ENCODE measurements around the gene PNLIPRP2. TPM values are rescaled to one million over a fixed set of nuclear protein-coding genes. Genes with fewer than 3 reads are reported as not detected.

The PNLIPRP2 gene
- total RNA-seq, 1 experiment from 2014 or later = 0.24 TPM

- Histone ChIP-seq H3K14ac (ENCODE audit: insufficient read depth, low read length) (no peak overlapping the region), H3T11ph (ENCODE audit: low read length) (no peak overlapping the region), H3K23me2 (ENCODE audit: insufficient read length, low read depth, low read length, poor library complexity, severe bottlenecking) (peaks cover 8% of the 10 kb centered on the region), H3K9ac (ENCODE audit: extremely low read depth, insufficient read length, low read length) (no peak overlapping the region), H3K23ac (ENCODE audit: insufficient read length, low read depth, low read length) (no peak overlapping the region), H2BK15ac (ENCODE audit: low read depth, low read length) (no peak overlapping the region), H2BK12ac (ENCODE audit: insufficient read length, low read depth, low read length) (no peak overlapping the region), H3K4me1 (ENCODE audit: insufficient read depth, low read length) (peaks cover 7% of the 10 kb centered on the region; the same call in 1 of the 2 replicates), H4K5ac (ENCODE audit: insufficient read length, low read depth, low read length) (no peak overlapping the region), H2AK5ac (ENCODE audit: insufficient read length, low read length) (no peak overlapping the region), H2BK5ac (ENCODE audit: insufficient read length, low read length) (no peak overlapping the region), H2AFZ (ENCODE audit: low read length) (no peak overlapping the region), H3K27me3 (ENCODE audit: insufficient read depth, low read length) (no peaks in the 10 kb centered on the region), H3K79me1 (ENCODE audit: insufficient read depth, low read depth, low read length, poor library complexity, severe bottlenecking) (no peaks in the 10 kb centered on the region), H3K56ac (ENCODE audit: insufficient read length, low read depth, low read length) (no peak overlapping the region), H3K9me3 (ENCODE audit: control insufficient read depth, low read depth, low read length) (no peaks in the 10 kb centered on the region), H3K4me2 (ENCODE audit: insufficient read depth, insufficient read length, low read length) (no peak overlapping the region), H2BK120ac (ENCODE audit: low read depth, low read length, poor library complexity, severe bottlenecking) (no peak overlapping the region), H4K8ac (replicated peaks; ENCODE audit: insufficient read length, low read depth, low read length) (no peak overlapping the region), H2BK20ac (ENCODE audit: low read depth, low read length, poor library complexity, severe bottlenecking) (no peak overlapping the region), H4K20me1 (ENCODE audit: control insufficient read depth, insufficient read depth, insufficient read length) (no peaks in the 10 kb centered on the region), H3K4ac (ENCODE audit: low read depth, low read length) (no peak overlapping the region), H4K91ac (ENCODE audit: insufficient read length, low read depth, low read length) (no peak overlapping the region), H3K18ac (ENCODE audit: insufficient read length, low read depth, low read length) (no peak overlapping the region), H3K79me2 (ENCODE audit: insufficient read depth, low read length) (0 out of 2 replicates have a peak, but pooled peaks cover 2% of the 10 kb centered on the region), H3K27ac (ENCODE audit: insufficient read length, low read depth, low read length) (no peak overlapping the region)
- Mint-ChIP-seq H3K4me3 (peak overlapping the region in 1 of 2 experiments; percentile 40; a peak in 1 of 5 replicates), H3K4me1 (peaks cover 23 to 29% of the 10 kb centered on the region in 2 experiments), H3K9me3 (no peaks in the 10 kb centered on the region), H3K36me3 (ENCODE audit: insufficient read depth in 1 of 3, low read depth in 3 of 3) (peaks cover 11 to 44% (median 38%) of the 10 kb centered on the region in 3 experiments; a peak in 6 of 7 replicates), H3K27me3 (ENCODE audit: low read depth) (no peaks in the 10 kb centered on the region), H3K27ac (no peak overlapping the region)
- WGBS (ENCODE audit: extremely low coverage, insufficient read length, low lambda C conversion rate) = no CpG with 5 or more reads among the region's 9 CpGs
- DNase-seq = no peak
- no peak for TF ChIP-seq CTCF (conservative IDR thresholded peaks at IDR 0.05)
These were observed 47.3 kb downstream of the PNLIPRP2 start for GRCh38 chr10:116668018-116668417.
